GM18519 (cell line): Measurements from ENCODE around the gene MZT2A.
"Not testable (repeated sequence)": the region's sequence is repeated elsewhere in the genome, so short reads cannot be mapped to it uniquely, and the experiment has no call there.

Experiments used
- ATAC-seq: cut with Tn5 transposase; IDR thresholded peaks from one replicate; pipeline ENCODE4 v1.9.1; 2021; ENCODE audit warnings: mild to moderate bottlenecking, moderate library complexity; ENCODE audit not compliant: unreplicated experiment, low FRiP score

The MZT2A gene

GRCh38 chr2:131521524-131521923 lies 29.3 kb upstream of the MZT2A start:
- not testable (repeated sequence) for ATAC-seq

- ATAC-seq: no peak
Measured at GRCh38 chr2:131520526-131520925, 28.3 kb upstream of the MZT2A start.

- ATAC-seq: not testable (repeated sequence)
Measured at GRCh38 chr2:131519871-131520470, 27.8 kb upstream of the MZT2A start.

- ATAC-seq: no peak
Measured at GRCh38 chr2:131519466-131519865, 27.3 kb upstream of the MZT2A start.

GRCh38 chr2:131518531-131518930 lies 26.3 kb upstream of the MZT2A start:
- ATAC-seq: not testable (repeated sequence)

- not testable (repeated sequence) for ATAC-seq
Measured at GRCh38 chr2:131517856-131518255, 25.7 kb upstream of the MZT2A start.

- no peak for ATAC-seq
Measured at GRCh38 chr2:131517106-131517831, 25.1 kb upstream of the MZT2A start.

- not testable (repeated sequence) for ATAC-seq
Measured at GRCh38 chr2:131516621-131517020, 24.4 kb upstream of the MZT2A start.

GRCh38 chr2:131516011-131516410 lies 23.8 kb upstream of the MZT2A start:
- ATAC-seq: no peak

GRCh38 chr2:131515235-131515634 lies 23.0 kb upstream of the MZT2A start:
- not testable (repeated sequence) for ATAC-seq

GRCh38 chr2:131514408-131515166 lies 22.4 kb upstream of the MZT2A start:
- ATAC-seq: peak; percentile 53

- ATAC-seq: not testable (repeated sequence)
Measured at GRCh38 chr2:131511969-131512870, 20.0 kb upstream of the MZT2A start.

- ATAC-seq: not testable (repeated sequence)
Measured at GRCh38 chr2:131511291-131511968, 19.2 kb upstream of the MZT2A start.

GRCh38 chr2:131509615-131510014 lies 17.4 kb upstream of the MZT2A start:
- no peak for ATAC-seq

- not testable (repeated sequence) for ATAC-seq
Measured at GRCh38 chr2:131504082-131504750, 12.0 kb upstream of the MZT2A start.

- ATAC-seq: not testable (repeated sequence)
Measured at GRCh38 chr2:131503587-131503986, 11.4 kb upstream of the MZT2A start.

GRCh38 chr2:131498321-131498973 lies 6.2 kb upstream of the MZT2A start:
- ATAC-seq: peak; percentile 91

- ATAC-seq: not testable (repeated sequence)
Measured at GRCh38 chr2:131495506-131495905, 3.3 kb upstream of the MZT2A start.
